HG03575 (cell line): Measurements from ENCODE around the gene CSAD.
A peak's percentile ranks its signal among the peaks of the same experiment; 100 is the strongest.
"Not testable (repeated sequence)": the region's sequence is repeated elsewhere in the genome, so short reads cannot be mapped to it uniquely, and the experiment has no call there.

Experiments
- ATAC-seq: cut with Tn5 transposase; IDR thresholded peaks from one replicate; pipeline ENCODE4 v1.9.1; 2021; ENCODE audit not compliant: unreplicated experiment, insufficient number of reproducible peaks, low FRiP score; ENCODE audit errors: extremely low read depth

CSAD gene

GRCh38 chr12:53219292-53219955, 38.7 kb upstream of the CSAD start:
- ATAC-seq, result no peak

GRCh38 chr12:53218551-53219291, 38.0 kb upstream of the CSAD start:
- ATAC-seq, result no peak

- ATAC-seq, result no peak
Observed at GRCh38 chr12:53217931-53218307, 37.2 kb upstream of the CSAD start.

- no peak for ATAC-seq
Observed at GRCh38 chr12:53217051-53217930, 36.6 kb upstream of the CSAD start.

- ATAC-seq, result no peak
Observed at GRCh38 chr12:53215497-53215896, 34.8 kb upstream of the CSAD start.

GRCh38 chr12:53214687-53215455, 34.1 kb upstream of the CSAD start:
- ATAC-seq, result no peak

- ATAC-seq, result no peak
Observed at GRCh38 chr12:53214221-53214620, 33.5 kb upstream of the CSAD start.

GRCh38 chr12:53213348-53213747, 32.6 kb upstream of the CSAD start:
- ATAC-seq, result no peak

GRCh38 chr12:53212931-53213330, 32.2 kb upstream of the CSAD start:
- ATAC-seq, result no peak

DNA sequence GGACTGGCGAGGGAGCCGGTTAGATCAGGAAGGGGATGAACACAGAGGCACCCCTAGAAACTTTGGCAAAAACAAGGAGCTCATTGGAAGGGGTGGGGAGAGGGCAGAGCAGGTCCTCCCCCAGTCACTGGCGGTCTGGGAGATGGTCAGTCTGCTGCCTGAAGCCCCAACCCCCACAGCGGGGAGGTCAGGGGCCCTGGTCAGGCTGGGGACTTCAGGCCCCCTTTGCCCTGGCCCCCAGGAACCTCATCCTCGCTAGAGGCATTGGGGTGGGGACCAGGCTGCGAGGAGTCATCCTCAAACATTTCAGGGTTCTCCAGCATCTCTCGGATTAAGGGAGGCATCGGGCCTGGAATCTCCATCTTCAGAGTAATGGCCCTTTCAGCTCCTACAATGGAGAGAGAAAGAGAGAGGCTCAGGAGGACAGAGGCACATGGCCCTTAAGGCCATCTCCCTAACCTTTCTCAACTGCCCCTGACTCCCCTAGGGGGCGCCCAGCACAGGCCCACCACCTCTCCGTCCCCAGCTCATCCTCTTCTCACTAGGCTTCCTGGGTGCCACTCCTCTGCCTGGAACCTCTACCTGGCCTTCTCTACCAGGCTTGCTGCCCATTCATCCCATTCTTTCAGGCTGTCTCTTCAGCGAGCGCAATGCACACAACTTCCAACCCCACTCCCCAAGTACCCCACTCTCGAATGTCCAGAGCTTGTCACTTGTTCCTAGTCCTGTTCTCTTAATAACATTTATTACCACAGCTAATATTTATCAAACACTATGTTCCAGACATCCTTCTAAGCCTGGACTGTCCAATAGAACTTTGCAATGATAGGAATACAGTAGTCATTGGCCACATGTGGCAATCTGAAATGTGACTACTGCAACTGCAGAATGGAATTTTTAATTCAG, 31.0 kb upstream of the CSAD start:
- ATAC-seq, result no peak

DNA sequence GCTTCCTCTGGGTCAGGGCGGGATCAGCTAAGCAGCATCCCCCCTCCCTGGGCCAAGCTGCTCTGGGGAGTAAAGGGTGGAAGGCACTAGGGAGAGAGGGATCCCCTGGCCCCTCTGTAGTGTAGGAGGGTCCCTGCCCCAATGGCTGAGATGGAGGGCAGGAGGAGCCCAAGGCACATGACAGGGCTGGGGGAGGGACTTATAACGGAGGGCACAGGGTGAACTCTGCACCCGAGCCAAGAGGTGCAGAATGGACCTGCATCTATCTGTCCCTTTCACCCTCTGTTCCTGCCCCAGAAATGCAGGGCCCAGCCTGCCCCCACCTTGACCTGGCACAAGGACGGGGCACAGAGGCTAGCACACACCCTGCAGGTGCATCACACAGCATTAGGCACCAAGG, 30.1 kb upstream of the CSAD start:
- ATAC-seq, result no peak

DNA sequence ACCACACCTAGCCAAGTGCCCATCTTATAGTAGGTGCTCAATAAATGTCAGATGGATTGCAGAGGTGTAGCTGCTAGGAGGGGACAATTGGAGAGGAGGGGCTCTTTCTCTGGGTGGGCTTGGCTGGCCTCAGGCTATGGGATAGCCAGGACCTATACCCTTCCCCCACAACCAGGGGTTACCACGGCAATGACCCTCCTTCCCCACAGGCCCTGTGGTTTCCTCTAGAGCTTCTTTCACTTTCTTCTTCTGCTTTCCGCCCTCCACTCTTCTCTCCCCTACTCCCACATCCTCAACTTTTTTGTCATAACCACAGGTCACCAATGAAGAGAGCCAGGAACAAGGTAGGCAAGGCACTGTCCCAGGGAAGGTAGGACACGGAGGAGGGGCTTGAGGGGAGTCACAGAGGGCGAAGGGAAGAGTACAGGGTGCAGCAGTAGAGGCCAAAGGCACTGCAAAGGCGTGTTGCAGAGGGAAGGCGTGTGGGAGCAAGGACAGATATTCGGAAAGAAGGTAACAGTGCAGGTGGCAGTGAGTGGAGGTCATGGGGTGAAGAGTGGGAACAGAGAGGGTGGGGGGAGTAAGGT, 28.2 kb upstream of the CSAD start:
- no peak for ATAC-seq

DNA sequence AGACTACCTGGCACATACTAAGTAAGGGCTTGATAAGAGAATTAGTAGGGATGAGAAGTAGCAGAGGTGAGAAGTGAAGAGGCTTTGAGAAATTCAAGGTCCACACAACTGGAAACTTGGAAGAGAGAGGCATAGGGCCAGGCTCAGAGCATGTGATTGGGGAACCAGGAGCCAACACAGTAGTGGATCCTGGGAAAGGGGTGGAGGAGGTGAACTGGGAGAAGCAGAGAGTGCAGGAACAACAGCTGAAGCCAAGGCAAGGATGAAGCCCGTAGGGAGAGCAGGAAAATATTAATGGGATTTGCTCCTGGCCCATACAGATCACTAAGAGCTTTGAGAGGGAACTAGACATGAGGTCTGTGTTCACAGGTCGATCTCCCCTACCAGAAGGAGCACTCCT, 27.7 kb upstream of the CSAD start:
- ATAC-seq, result no peak

DNA sequence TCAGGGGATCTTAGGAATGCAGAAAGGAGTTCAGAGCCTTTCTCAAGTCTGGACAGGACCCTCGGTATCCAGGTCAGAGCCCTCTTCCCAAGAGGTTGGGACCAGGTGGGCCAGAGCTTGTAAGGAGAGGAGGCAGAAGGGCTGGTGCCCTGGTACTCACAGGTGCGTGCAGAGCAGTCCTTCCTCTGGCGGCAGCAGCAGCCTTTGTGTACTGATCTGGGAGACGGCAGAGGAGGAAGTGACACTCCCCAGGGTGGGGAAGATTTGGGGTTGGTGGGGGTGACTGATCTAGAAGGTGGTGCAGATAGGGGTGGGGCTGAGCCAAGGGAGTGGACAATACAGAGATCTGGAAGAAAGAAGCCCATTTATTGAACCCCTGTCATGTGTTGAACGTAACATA, 26.3 kb upstream of the CSAD start, which contains the start of gene ITGB7:
ITGB7 (minus strand) TSS at position 210 of the 400 bp plus-strand sequence. CDS start 6,808 bp downstream, outside the sequence.
- no peak for ATAC-seq

GRCh38 chr12:53205747-53206419, 25.2 kb upstream of the CSAD start:
- peak; percentile 34 for ATAC-seq

- ATAC-seq, result no peak
Observed at GRCh38 chr12:53204351-53204750, 23.6 kb upstream of the CSAD start.

DNA sequence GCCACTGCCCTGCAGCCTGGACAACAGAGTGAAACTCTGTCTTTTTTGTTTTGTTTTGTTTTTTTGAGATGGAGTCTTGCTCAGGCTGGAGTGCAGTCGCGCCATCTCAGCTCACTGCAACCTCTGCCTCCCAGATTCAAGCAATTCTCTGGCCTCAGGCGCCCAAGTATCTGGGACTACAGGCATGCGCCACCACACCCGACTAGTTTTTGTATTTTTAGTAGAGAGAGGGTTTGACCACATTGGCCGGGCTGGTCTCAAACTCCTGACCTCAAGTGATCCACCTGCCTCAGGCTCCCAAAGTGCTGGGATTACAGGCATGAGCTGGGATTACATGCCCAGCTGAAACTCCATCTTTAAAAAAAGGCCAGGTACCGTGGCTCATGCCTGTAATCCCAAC, 21.6 kb upstream of the CSAD start:
- not testable (repeated sequence) for ATAC-seq
